HepG2 (cell line): Measurements from ENCODE around the gene CADPS. TPM values are rescaled to one million over a fixed set of nuclear protein-coding genes. Genes with fewer than 3 reads are reported as not detected.

Experiments
- ATAC-seq: fragments of 200-7000 bp; cut with Tn5 transposase; 3 replicates; pipeline ENCODE4 v1.9.1; 2020; ENCODE audit warnings: mild to moderate bottlenecking, moderate library complexity
- BruUV-seq: library from RNA; stranded (reverse); fragments of 400-500 nt; replicated peaks from 2 replicates; lab custom pipeline; 2021; lab: Mats Ljungman, UMichigan
- CTCF ChIA-PET: fragments of 300-600 bp; formaldehyde crosslinking; extraction: SDS; loops from one replicate; lab custom pipeline; 2021; ENCODE audit warnings: low total read pairs, inconsistent platforms, low intra/inter-chr PET ratio; lab: Yijun Ruan, JAX
- POLR2A ChIA-PET: fragments of 350-600 bp; sonication (Branson Sonifier 250); formaldehyde crosslinking; loops from one replicate; lab custom pipeline; 2020; ENCODE audit warnings: antibody characterized with exemption, inconsistent platforms; lab: Yijun Ruan, JAX
- DNase-seq: peaks from one replicate; pipeline ENCODE4 v3.0.0-alpha.2; 2015; ENCODE audit warnings: low spot score
- FAIRE-seq: peaks from 3 replicates; lab custom pipeline; 2011; peaks lifted over from hg19 to GRCh38; lab: Jason Lieb, UNC
- H2AFZ ChIP-seq: one replicate; pipeline ENCODE4 v1.6.1; 2011; ENCODE audit warnings: low read length, inconsistent platforms
- H3K27ac ChIP-seq: fragments of 300-600 bp; 3 replicates; pipeline ENCODE4 v1.8.0; 2011; ENCODE audit warnings: mixed run types, mild to moderate bottlenecking, mixed read lengths, low read length, inconsistent platforms; ENCODE audit not compliant: insufficient read depth; ENCODE audit errors: extremely low read length
- H3K27me3 ChIP-seq, 2 experiments: fragments of 200-600 bp in 1 of 2; 2 replicates in 1 of 2; 3 replicates in 1 of 2; pipeline versions ENCODE4 v1.6.0 to v1.8.0; 2011; ENCODE audit warnings: low read length in 2 of 2, mild to moderate bottlenecking in 2 of 2, moderate library complexity in 2 of 2, inconsistent platforms in 1 of 2; ENCODE audit not compliant: insufficient read depth in 2 of 2, control insufficient read depth in 1 of 2
- H3K36me3 ChIP-seq, 2 experiments: fragments of 200-600 bp in 1 of 2; replicated peaks in 1 of 2; 2 replicates in 1 of 2; 3 replicates in 1 of 2; pipeline versions ENCODE4 v1.5.1 to v1.8.0; 2011; ENCODE audit warnings: low read length in 2 of 2, inconsistent platforms in 1 of 2; ENCODE audit not compliant: insufficient read depth in 2 of 2, control insufficient read depth in 1 of 2
- H3K4me1 ChIP-seq: 2 replicates; pipeline ENCODE4 v1.5.1; 2012; ENCODE audit warnings: low read length, inconsistent platforms; ENCODE audit not compliant: insufficient read depth
- H3K4me2 ChIP-seq: 2 replicates; pipeline ENCODE4 v1.6.0; 2011; ENCODE audit warnings: low read depth, low read length, inconsistent platforms
- H3K4me3 ChIP-seq, 3 experiments: fragments of 200-600 bp in 1 of 3; sonication (generic), shearing (Covaris generic) in 1 of 3; replicated peaks in 1 of 3; 2 replicates each; pipeline ENCODE4 v1.5.1; 2011 to 2016; ENCODE audit warnings: low read length in 3 of 3, inconsistent platforms in 2 of 3, low read depth in 2 of 3, mild to moderate bottlenecking in 2 of 3, control low read depth in 1 of 3, mixed read lengths in 1 of 3; ENCODE audit not compliant: insufficient read depth in 1 of 3
- H3K79me2 ChIP-seq: one replicate; pipeline ENCODE4 v1.6.1; 2011; ENCODE audit warnings: low read length, inconsistent platforms; ENCODE audit not compliant: insufficient read depth
- H3K9ac ChIP-seq: 2 replicates; pipeline ENCODE4 v1.6.0; 2011; ENCODE audit warnings: mild to moderate bottlenecking, low read depth, low read length, inconsistent platforms; ENCODE audit not compliant: insufficient read depth
- H3K9me3 ChIP-seq: 2 replicates; pipeline ENCODE4 v1.5.1; 2012; ENCODE audit warnings: mild to moderate bottlenecking, low read length
- H4K20me1 ChIP-seq: 2 replicates; pipeline ENCODE4 v1.6.0; 2011; ENCODE audit warnings: inconsistent platforms, mild to moderate bottlenecking, low read length, moderate library complexity; ENCODE audit not compliant: insufficient read depth
- DMTF1 ChIP-seq: sonication (generic); formaldehyde crosslinking; IDR thresholded peaks from 2 replicates; pipeline ENCODE4 v1.4.0; 2020; ENCODE audit warnings: mild to moderate bottlenecking, missing genetic modification reagents
- KDM4B ChIP-seq: sonication (generic); formaldehyde crosslinking; IDR thresholded peaks from 2 replicates; pipeline ENCODE4 v1.4.0; 2020; ENCODE audit warnings: missing genetic modification reagents
- KMT2A ChIP-seq: sonication (generic); formaldehyde crosslinking; IDR thresholded peaks from 2 replicates; pipeline ENCODE4 v1.4.0; 2020; ENCODE audit warnings: missing genetic modification reagents
- NFATC3 ChIP-seq: sonication (generic); formaldehyde crosslinking; IDR thresholded peaks from 2 replicates; pipeline ENCODE4 v1.5.1; 2020; ENCODE audit warnings: mild to moderate bottlenecking, missing genetic modification reagents
- REST ChIP-seq, 2 experiments: IDR thresholded peaks; 2 replicates each; pipeline ENCODE4 v1.6.1; 2011 to 2012; ENCODE audit warnings: low read length in 2 of 2, borderline replicate concordance in 1 of 2, low read depth in 1 of 2, mild to moderate bottlenecking in 1 of 2, moderate library complexity in 1 of 2
- SNAPC4 ChIP-seq: sonication (generic); formaldehyde crosslinking; IDR thresholded peaks from 2 replicates; pipeline ENCODE4 v1.4.0; 2020; ENCODE audit warnings: mild to moderate bottlenecking, missing genetic modification reagents
- TFE3 ChIP-seq: IDR thresholded peaks from 2 replicates; pipeline ENCODE4 v1.6.1; 2016
- WGBS: methylation state at CpG from one replicate; pipeline ENCODE4 v1.1.6; 2017; ENCODE audit warnings: low lambda C conversion rate; 5-methylcytosine and 5-hydroxymethylcytosine counted together
- in situ Hi-C: cut with HindIII; loops from 2 replicates; pipeline ENCODE4 v1.10.0; 2017; ENCODE audit warnings: low pct_unique_long_range_greater_than_20kb; ENCODE audit not compliant: extremely low pct_ligation_motif_present
- intact Hi-C: fragments of 100-400 bp; cut with micrococcal nuclease; formaldehyde crosslinking; loops from one replicate; pipeline ENCODE4 v1.10.0; 2022; ENCODE audit not compliant: unreplicated experiment
- polyA plus RNA-seq, 8 experiments: library from polyadenylated mRNA; depleted of rRNA in 3 of 8; stranded (reverse) in 7 of 8; unstranded in 1 of 8; fragments of >200 nt; fragmentation: Illumina TruSeq in 4 of 8; extraction: Trizol in 4 of 8; gene quantifications; 2 replicates each; pipeline versions ENCODE4 v1.2.1 to v1.2.3, GENCODE V29; 2011 to 2016; ENCODE audit warnings: low read depth in 4 of 8, missing spikeins in 1 of 8, mixed read lengths in 1 of 8; ENCODE audit not compliant: insufficient read depth in 1 of 8
- total RNA-seq, 5 experiments: library from RNA; depleted of rRNA; stranded (reverse); fragments of >200 nt; fragmentation: Illumina TruSeq; extraction: Trizol; gene quantifications; 2 replicates each; pipeline ENCODE4 v1.2.3, GENCODE V29; 2016; ENCODE audit warnings: low read depth in 1 of 5
- TF ChIP-seq, protein P1 (sequence below), 2 experiments: sonication (generic) in 1 of 2; formaldehyde crosslinking in 1 of 2; IDR thresholded peaks; 2 replicates each; pipeline versions ENCODE4 v1.4.0 to v1.6.1; 2018 to 2020; ENCODE audit warnings: missing genetic modification reagents in 2 of 2, borderline replicate concordance in 1 of 2, low read depth in 1 of 2, mild to moderate bottlenecking in 1 of 2, missing biosample characterization in 1 of 2

CADPS gene
- total and polyA plus RNA-seq, 2 of the 13 experiments (the other 11 are each of a cell fraction or from before 2014, with no cell fraction given): not detected

- H3K36me3 ChIP-seq: no peaks in the 10 kb centered on the region
- H3K79me2 ChIP-seq: no peaks in the 10 kb centered on the region
- no peak overlapping the region for H3K9ac ChIP-seq
- DNase-seq (no peak), FAIRE-seq (no peak), ATAC-seq (no peak)
- no peak overlapping the region for H3K4me2 ChIP-seq
- intact Hi-C loops (no loop called here), in situ Hi-C loops (no loop called here)
- no TSS peak for BruUV-seq
- no peak overlapping the region for H3K4me3 ChIP-seq
- no peaks in the 10 kb centered on the region for H3K4me1 ChIP-seq
- no peaks in the 10 kb centered on the region for H3K9me3 ChIP-seq
- ChIA-PET CTCF (no interaction called here), POLR2A (no interaction called here)
- H2AFZ ChIP-seq: no peak overlapping the region
- WGBS: 19% methylated on average over 4 of the region's 4 CpGs
- H4K20me1 ChIP-seq: no peaks in the 10 kb centered on the region
- no peak overlapping the region for H3K27ac ChIP-seq
- H3K27me3 ChIP-seq: peaks cover 0 to 5% of the 10 kb centered on the region in 2 experiments; a peak in 1 of 5 replicates
- no peak for TF ChIP-seq REST (IDR thresholded peaks at IDR 0.05; ENCODE audit: borderline replicate concordance in 1 of 2, low read depth in 1 of 2, low read length in 2 of 2)
- no peak for TF ChIP-seq TFE3
- TF ChIP-seq SNAPC4 (CRISPR knock-in tag): no peak
- no peak for TF ChIP-seq KMT2A (CRISPR knock-in tag)
- no peak for TF ChIP-seq NFATC3 (CRISPR knock-in tag)
- TF ChIP-seq, protein P1, sequence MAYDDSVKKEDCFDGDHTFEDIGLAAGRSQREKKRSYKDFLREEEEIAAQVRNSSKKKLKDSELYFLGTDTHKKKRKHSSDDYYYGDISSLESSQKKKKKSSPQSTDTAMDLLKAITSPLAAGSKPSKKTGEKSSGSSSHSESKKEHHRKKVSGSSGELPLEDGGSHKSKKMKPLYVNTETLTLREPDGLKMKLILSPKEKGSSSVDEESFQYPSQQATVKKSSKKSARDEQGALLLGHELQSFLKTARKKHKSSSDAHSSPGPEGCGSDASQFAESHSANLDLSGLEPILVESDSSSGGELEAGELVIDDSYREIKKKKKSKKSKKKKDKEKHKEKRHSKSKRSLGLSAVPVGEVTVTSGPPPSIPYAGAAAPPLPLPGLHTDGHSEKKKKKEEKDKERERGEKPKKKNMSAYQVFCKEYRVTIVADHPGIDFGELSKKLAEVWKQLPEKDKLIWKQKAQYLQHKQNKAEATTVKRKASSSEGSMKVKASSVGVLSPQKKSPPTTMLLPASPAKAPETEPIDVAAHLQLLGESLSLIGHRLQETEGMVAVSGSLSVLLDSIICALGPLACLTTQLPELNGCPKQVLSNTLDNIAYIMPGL (CRISPR knock-in tag; IDR thresholded peaks at IDR 0.05; ENCODE audit: borderline replicate concordance in 1 of 2, low read depth in 1 of 2): no peak
- TF ChIP-seq KDM4B (CRISPR knock-in tag): no peak
- no peak for TF ChIP-seq DMTF1
Measured at GRCh38 chr3:62571916-62572315, 303.3 kb downstream of the CADPS start.
